Measurements from ENCODE around the gene CST9. TPM values are rescaled to one million over a fixed set of nuclear protein-coding genes. Genes with fewer than 3 reads are reported as not detected.
"Not testable (repeated sequence)": the region's sequence is repeated elsewhere in the genome, so short reads cannot be mapped to it uniquely, and the experiment has no call there.

CST9 gene
- total RNA-seq, 1 donor from 2014 or later = not detected

DNA sequence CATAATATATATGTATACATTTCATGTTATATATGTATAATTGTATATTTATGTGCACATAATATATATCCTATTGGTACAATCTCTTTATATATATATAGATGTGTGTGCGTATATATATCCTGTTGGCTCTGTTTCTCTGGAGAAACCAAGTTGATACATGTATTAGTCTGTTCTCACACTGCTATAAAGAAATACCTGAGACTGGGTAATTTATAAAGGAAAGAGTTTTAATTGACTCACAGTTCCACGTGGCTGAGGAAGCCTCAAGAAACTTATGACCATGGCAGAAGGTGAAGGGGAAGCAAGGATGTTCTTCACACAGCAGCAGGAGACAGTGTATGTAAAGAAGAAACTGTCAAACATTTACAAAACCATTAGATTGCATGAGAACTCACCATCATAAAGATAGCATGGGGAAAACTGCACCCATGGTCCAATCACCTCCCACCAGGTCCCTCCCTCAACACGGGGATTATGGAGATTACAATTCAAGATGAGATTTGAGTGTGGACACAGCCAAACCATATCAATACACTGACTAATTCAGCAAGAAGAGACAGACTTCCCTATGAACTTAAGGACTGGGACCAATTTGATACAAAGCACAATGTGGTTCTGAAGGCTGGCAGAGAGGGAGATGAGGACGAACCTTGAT is 18.1 kb upstream of the CST9 start:
- ATAC-seq = no peak

DNA sequence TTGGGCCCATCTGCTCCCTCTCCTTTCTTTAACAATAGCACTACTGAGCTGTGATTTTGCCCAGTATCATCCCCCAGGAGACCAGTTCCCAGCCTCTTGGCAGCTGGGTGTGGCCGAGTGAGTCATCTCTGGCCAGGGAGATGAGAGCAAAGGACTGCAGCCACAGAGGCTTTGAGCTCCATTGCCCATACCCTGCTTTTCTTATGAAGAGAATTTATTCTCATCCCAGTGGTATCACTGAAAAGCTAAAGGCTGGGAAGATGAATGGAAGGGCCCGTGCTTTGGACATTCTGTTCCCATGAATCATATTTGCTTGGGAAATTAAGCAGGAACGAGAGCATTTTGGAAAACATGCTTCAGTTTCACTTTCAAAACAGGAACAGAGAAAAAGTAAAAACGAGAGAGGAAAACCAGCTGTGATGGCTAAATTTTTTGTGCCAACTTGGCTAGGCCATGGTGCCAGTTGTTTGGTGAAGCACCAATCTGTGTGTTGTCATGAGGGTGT is 17.2 kb upstream of the CST9 start:
- peak; percentile 85 for ATAC-seq

DNA sequence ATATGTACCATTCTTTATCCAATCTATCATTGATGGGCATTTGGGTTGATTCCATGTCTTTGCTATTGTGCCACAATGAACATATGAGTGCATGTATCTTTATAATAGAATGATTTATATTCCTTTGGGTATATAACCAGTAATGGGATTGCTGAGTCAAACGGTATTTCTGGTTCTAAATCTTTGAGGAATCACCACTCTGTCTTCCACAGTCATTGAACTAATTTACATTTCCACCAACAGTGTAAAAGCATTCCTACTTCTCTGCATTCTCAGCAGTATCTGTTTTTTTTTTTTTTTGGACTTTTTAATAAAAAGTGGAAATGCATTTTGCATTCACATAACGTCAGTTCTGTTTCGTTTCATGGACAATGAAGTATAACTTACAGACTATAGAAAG is 16.7 kb upstream of the CST9 start:
- ATAC-seq = not testable (repeated sequence)

DNA sequence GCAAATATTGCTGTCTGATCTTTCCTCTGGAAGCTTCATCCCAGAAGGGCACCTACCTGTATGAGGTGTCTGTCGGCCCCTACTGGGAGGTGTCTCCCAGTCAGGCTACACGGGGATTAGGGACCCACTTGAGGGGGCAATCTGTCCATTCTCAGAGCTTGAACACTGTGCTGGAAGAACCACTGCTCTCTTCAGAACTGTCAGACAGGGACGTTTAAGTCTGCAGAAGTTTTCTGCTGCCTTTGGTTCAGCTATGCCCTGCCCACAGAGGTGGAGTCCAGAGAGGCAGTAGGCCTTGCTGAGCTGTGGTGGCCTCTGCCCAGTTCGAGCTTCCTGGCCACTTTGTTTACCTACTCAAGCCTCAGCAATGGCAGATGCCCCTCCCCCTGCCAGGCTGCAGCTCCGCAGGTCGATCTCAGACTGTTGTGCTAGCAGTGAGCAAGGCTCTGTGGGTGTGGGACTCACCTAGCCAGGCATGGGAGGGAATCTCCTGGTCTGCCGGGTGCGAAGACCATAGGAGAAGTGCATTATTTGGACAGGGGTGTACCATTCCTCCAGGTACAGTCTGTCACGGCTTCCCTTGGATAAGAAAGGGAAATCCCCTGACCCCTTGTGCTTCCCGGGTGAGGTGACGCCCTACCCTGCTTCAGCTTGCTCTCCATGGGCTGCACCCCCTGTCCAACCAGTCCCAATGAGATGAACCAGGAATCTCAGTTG is 15.1 kb upstream of the CST9 start:
- ATAC-seq = not testable (repeated sequence)

DNA sequence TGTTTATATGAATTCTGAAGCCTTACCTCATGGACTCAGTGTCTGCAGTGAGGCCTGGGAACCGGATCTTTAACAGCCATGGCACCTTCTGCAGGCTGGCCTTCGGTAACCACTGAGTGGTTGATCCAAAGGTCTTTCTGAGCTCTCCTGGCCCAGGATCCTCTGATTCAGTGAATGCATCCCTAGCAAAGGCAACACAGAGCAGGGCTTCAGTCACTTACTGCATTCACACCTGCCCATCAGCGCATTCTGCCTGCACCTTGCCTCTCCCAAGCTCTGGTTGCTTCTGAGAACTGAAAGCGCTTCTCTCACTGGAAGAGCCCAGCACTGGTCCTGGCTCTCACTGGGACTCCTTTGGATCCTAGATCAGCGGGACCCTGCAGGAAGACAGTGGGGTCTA is 8.4 kb upstream of the CST9 start:
- ATAC-seq = no peak

DNA sequence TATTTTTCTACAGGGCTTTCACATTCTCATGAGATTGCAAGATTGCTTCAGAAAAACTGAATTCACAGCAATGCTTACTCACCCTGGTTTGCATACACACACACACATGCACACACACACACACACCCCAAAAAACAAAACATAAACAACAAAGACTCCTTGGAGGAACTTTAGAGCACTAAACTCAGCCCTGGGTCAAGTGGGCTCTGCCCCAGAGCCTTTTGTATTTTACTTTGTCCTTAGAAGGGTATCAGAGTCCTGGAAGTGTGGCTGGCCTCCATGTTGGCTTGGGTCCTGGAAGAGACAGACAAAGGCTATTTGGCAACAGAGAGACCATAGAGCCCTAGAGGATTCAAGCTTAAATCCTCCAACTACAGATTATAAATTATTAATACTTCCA is 8.0 kb upstream of the CST9 start:
- ATAC-seq = no peak

DNA sequence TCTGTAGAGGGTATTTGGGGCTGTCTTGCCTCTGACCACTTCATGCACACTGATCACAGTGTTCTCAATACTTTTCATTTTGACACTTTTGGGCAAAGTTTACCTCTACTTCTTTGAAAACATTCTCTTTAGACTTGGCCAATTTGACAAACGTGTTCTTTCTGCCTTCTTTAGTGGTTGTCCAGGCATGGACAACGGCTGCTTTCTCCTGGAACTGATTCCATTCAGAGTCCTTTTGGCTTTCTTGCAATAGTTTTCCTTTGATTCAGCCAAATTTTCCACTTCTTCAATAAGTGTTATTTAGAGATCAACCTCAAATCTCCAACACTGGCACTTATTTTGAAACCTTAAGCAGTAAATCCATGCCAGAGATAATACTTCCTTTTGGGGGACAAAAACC is 6.7 kb upstream of the CST9 start:
- ATAC-seq = no peak

DNA sequence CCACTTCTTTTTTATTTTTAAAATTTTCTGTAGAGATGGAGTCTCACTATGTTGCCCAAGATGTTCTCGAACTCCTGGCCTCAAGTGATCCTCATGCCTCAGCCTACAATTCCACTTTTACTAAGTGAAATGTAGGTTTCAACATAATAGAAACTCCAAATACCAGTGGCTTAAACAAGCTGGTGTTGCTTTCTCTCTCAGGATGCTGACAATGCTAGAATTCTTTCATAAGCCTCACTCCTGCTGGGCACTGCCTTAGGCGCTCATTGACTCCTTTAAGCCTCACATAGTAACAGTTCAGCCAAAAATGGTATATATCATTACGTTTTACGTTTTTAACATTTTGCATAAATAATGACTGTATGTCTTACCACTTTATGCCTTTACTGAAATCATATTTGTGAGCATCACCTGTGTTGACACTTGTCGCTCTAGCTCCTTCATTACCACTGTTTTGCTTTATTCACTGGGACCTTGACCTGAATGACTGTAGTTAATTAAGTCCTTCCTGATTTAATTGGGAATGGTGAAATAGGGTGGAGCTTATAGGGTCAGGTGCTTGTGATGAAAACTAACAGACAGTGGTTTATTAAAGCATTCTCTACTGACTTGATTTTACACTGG is 3.9 kb upstream of the CST9 start:
- ATAC-seq = no peak

DNA sequence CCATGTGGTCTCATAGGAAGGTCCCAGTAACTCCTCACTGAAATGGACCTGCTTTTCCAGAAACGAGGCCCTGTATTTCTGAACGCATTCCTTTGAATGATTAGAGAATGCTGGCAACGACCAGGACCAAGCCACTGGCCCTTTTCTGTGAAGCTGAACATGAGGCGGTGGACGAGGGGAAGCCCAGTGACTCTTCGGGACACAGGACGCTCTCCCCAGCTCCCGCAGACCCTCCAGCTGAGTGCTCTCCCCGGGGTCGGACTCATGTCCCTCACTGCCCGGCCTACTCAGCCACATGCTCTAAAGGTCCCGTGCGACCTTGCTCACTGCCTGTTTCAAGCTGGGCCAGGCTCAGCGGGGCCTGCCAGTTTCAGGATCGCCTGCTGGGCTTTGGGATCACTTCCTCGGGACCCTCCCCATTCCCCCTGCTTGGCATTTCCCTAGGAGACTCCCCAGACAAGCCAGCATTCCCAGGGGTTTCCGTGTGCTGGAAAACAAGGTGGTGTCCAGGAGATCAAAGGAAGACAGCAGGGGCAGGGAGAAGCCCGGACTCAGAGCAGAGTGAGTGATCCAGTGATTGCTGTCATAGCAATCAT is 2.6 kb upstream of the CST9 start:
- ATAC-seq = no peak

DNA sequence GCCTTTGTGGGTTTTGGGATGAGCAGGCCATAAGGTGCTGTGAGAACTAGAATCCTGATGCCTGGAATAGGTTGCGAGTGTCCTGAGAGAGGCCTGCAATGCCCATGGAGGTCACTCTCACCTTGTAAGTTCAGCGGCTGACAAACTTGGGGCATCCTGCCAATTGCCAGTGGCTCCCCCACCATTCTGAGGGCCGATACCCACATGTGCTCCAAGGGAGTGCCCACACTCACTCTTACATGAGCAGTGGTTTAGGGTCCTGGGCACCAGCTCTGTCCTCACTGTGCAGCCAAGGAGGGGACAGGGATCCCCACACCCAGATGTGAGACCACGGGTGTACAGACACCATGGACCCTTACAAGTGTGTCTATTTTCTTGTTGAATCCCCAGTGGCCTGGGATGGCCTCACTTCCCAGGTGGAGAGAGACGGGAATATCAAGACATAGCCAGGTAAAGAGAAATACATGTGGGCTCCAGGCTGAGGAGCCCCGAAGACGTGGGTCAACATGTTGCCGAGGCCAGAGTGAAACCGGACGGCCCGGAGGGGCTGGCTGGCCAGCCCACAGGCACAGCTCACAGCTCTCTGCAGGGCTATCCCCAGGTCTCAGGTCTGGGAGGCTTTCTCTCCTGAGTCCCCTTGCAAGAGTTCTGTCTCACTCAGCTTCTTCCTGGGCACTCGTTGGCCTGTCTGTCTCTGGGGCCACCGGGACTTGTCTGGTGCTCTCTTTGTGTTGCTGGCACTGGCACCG is 2.0 kb upstream of the CST9 start:
- ATAC-seq = no peak

DNA sequence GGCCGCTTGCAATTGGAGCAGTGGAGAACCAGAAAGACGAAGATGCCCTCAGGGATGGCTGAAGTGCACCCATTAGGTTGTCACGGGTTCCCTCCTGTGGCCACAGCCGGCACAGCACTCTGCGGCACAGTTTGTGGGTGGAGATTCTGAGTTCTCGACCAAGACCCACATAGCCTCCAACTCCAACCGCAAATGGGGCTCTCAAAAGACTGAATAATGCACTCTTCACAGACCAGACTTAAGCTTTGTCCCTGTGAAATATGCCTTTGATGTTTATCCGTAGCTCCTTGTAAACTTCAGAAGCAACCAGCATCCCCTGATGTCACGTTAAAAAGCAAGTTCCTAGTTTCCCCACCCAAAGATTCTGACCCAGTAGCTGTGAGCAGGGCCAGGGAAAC is 934 bp upstream of the CST9 start:
- ATAC-seq = peak; percentile 88

DNA sequence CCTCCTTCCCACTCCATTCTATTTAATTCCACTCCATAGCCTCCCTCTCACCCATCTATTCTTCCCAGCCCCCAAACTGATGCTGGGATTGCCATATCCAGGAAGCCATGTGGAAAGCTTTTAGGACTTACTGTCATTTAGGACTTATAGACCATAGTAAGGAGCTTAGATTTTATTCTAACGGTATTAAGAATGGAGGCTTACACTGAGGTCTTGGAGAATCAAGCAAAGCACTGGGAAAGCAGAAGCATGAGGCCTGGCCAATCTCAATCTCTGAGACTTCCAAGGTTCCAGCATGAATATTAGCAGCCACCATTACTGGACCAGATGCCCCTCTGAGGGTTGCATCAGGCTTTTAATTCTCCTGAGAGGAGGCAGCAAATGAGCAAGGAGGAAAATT is 1.4 kb downstream of the CST9 start:
- no peak for ATAC-seq

DNA sequence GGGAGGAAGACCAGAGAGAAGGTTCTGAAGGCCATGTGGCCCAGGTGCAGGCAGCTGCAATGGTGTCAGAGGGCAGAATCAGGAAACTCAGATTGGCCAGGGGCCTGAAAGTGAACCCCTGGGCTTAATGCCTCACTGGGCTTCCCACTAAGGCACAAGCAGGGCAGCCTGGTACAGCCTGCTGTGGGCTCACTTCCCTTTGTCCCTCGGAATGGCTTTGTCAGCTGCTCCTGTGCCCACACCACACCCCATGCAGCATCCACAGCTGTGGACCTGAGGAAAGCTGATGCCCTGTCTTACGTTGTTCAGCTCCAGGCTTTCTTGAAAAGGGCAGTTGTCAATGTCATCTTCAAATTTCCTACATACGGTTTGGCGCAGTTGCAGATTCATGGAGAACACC is 2.4 kb downstream of the CST9 start:
- ATAC-seq = no peak

DNA sequence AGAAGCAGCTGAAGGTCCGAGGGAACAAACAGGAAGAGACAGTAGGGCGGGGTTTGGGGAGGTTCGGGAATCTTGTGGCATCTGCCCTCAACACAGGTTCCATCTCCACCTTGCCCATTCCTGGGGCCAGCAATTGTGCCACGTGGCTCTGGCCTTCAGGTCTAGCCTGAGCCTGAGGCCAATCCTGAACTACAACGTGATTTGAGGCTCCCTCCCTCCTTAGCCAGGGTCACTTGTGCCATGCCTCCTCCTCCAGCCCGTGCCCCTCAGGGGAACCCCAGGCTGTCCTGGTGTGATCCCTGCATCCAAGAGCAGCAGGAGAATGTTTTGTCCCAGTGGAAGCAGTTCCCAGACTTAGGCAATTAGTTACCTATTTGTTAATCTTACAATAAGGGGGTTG is 3.0 kb downstream of the CST9 start:
- no peak for ATAC-seq

DNA sequence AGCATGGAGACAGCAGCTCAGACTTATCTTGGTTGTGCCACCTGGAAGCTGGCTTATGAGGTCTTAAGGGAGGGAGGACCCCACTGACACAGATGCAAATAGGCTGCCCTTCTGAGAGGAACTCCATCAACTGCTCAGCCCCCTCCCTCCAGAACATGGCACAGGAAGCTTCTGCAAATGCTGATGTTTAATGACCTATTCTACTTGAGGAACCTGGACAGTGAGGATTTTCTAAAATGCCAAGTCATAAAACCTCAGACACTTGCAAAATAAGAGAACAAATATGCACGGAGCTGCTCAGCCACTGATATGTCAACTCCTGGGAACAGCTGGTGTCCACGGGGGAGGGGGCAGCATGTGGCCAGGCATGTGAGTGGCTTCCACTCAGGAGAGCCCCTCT is 3.5 kb downstream of the CST9 start:
- ATAC-seq = no peak

DNA sequence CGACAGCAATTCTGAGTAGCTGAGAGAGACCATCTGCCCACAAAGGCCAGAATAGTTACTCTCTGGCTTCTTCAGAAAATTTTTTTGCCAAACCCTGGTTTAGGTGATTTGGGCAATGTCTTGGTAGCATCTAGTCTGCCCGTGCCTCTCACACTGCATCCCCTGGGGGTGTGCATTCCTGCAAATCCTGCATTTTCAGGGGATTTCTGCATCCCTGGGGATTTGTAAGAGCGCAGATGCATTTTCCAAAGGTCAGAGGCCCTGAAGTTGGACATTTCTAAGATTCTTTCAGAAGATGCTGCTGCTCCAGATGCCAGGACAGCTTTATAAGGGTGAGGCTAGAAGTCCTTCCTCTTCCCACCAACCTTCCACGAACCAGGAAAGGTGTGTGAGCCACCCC is 4.0 kb downstream of the CST9 start:
- no peak for ATAC-seq

DNA sequence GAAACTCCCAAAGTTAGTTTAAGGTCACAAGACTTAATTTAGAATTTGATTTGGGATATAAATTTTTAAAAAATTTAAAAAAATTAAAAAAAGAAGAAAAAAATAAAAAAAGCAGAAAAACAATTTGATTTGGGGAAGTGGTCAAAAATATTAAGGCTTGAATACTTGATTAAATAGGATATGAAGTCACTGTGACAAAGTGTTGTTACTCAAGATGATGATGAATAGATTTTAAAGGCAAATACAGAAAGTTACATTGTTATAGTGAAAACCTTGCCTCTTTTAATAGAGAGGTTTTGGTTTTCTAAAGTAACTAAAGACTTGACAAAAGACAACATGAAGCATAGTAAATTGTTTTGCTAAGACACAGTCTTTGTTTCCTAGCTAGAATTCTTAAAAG is 7.2 kb downstream of the CST9 start:
- ATAC-seq = no peak

DNA sequence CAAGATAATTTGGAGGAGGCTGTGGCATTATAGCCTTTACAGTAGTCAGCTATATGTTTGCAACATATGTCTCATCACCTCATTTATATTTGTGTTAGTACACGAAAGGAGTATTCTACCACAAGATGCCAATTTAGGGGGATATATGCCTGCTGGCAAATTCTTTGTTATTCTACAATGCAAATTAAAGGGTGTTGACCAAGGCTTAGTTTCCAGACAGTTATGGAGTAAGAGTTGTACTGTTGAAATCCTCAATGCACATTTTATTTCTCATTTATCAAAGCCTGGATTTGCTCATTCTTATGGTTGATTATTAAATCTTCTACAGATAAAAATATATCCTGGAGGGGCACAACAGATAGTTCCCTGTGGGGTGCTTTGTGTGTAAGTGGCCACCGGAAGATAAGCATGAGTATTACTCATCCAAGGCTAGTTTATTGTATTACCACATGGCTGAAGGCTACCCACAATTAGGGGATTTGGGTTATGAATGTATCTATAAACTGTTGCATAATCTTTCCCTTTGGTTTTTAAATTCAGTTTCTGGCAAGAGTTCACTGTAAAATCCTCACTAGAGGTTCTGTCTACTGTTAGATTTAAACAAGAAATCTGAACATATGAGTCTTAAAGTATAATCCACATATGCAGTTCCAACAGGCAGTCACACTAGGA is 9.0 kb downstream of the CST9 start:
- no peak for ATAC-seq

DNA sequence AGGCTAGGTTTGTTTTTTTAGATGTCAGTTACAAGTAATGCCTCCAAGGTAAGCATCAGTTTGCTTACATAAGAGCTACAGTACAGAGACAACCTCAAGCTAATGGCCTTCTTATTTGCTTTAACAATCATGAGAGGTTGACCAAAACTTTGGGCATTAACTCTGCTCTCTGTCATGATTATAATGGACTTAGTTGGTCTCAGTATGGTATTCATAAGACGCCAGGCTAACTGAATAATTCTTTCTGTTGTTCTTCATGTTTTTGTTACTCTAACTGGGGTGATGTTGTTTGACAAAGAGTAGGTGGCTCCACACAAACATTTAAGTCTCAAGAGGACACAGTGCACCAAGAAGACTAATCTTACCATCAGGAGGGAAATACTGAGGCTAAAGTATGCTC is 9.8 kb downstream of the CST9 start:
- no peak for ATAC-seq

DNA sequence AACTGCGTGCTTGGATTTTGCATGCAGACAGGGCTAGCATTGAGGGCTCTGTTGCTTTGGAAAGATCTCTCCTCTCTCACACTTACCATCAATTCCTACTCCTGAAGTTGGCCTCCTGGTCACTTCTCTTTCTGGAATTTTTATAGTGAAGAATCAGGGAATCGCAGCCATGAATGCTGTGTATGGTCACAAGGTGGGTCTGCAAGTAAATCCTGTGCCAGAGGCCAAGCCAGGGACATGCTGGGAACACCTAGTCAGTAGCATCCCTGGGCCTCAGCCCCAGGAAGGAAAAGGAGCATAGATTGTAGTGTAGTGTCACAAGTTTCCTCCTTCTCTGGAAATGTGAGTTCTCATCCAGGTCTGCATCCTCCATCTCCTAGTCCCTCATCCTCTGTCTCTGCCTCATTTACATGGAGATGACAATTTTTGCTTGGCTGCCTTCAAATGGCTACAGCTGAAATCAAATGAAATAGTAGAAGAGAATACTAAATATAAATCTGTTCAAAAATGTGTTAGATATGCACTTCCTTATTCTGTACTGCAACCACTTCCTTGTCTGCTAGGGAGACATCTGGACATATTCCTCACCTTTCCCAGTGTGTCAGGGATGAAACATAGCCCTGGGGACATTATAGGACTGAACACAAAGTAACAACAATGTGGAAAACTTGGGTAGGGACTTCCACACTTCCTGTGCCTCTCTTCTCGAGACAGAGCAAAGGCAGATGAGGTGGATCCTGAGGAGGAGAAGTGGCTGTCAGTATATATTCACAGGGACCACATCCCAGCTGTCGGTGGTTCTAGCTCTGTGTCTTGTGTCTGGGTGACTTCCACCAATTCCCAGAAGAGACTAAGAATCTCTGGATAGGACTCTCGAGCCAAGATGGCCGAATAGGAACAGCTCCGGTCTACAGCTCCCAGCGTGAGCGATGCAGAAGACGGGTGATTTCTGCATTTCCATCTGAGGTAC is 17.0 kb downstream of the CST9 start:
- no peak for ATAC-seq

DNA sequence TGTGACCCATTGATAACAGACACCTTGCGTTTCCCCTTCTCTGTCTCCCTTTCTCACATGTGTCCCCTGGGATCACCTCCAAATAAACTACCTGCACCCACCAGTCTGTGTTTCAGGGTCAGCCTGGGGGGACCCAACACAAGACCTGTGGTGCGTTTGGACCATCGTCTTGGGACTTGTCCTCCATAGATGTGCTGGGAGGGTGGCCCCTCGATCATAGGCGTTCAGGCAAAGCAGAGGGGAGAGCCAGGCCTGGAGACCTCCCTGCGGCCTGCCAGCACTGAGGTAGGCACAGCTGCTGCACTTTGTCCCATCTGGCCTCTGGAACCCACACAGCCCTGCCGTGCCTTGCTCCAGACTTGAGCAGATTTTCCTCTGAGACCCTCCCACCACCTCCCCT is 18.1 kb downstream of the CST9 start:
- ATAC-seq = no peak

Measured in esophagus mucosa (tissue), 1 donor.